Astrocyte (in vitro differentiated cells and primary cell): ENCODE results near the gene PLCL2. TPM values are rescaled to one million over a fixed set of nuclear protein-coding genes. Genes with fewer than 3 reads are reported as not detected.

Source experiments
- DNase-seq: peaks from one replicate; pipeline ENCODE4 v3.0.0-alpha.2; 2010; ENCODE audit warnings: low read depth
- FAIRE-seq: peaks from 2 replicates; lab custom pipeline; 2011; peaks lifted over from hg19 to GRCh38; lab: Jason Lieb, UNC
- H2AFZ ChIP-seq: 2 replicates; pipeline ENCODE4 v1.6.0; 2012; ENCODE audit warnings: low read depth, low read length, inconsistent platforms
- H3K27ac ChIP-seq: 2 replicates; pipeline ENCODE4 v1.5.1; 2011; ENCODE audit warnings: low read depth, low read length, inconsistent platforms
- H3K27me3 ChIP-seq: 2 replicates; pipeline ENCODE4 v1.6.0; 2011; ENCODE audit warnings: low read length, inconsistent platforms; ENCODE audit not compliant: insufficient read depth
- H3K36me3 ChIP-seq: 2 replicates; pipeline ENCODE4 v1.5.1; 2011; ENCODE audit warnings: low read length, inconsistent platforms; ENCODE audit not compliant: insufficient read depth
- H3K4me1 ChIP-seq: 2 replicates; pipeline ENCODE4 v1.5.1; 2011; ENCODE audit warnings: low read length, inconsistent platforms; ENCODE audit not compliant: insufficient read depth
- H3K4me2 ChIP-seq: 2 replicates; pipeline ENCODE4 v1.6.0; 2012; ENCODE audit warnings: low read length, inconsistent platforms
- H3K4me3 ChIP-seq: 2 replicates; pipeline ENCODE4 v1.5.1; 2011; ENCODE audit warnings: low read depth, mild to moderate bottlenecking, low read length, inconsistent platforms; ENCODE audit not compliant: insufficient read depth
- H3K79me2 ChIP-seq: 2 replicates; pipeline ENCODE4 v1.6.0; 2012; ENCODE audit warnings: mild to moderate bottlenecking, low read length, inconsistent platforms; ENCODE audit not compliant: insufficient read depth
- H3K9ac ChIP-seq: 2 replicates; pipeline ENCODE4 v1.6.0; 2012; ENCODE audit warnings: mild to moderate bottlenecking, low read length, inconsistent platforms
- H3K9me3 ChIP-seq: 2 replicates; pipeline ENCODE4 v1.5.1; 2012; ENCODE audit warnings: low read depth, mild to moderate bottlenecking, low read length, inconsistent platforms; ENCODE audit not compliant: insufficient read depth
- H4K20me1 ChIP-seq: 2 replicates; pipeline ENCODE4 v1.6.0; 2012; ENCODE audit warnings: low read length, inconsistent platforms; ENCODE audit not compliant: insufficient read depth
- H3K27ac Mint-ChIP-seq: one replicate; pipeline ENCODE4 v1.8.0; 2021; ENCODE audit warnings: mild to moderate bottlenecking, mixed read lengths; ENCODE audit not compliant: unreplicated experiment
- H3K27me3 Mint-ChIP-seq: one replicate; pipeline ENCODE4 v1.8.0; 2021; ENCODE audit warnings: low read depth, mixed read lengths; ENCODE audit not compliant: unreplicated experiment
- H3K36me3 Mint-ChIP-seq: one replicate; pipeline ENCODE4 v1.8.0; 2021; ENCODE audit warnings: low read depth, mixed read lengths; ENCODE audit not compliant: unreplicated experiment
- H3K4me1 Mint-ChIP-seq: one replicate; pipeline ENCODE4 v1.8.0; 2021; ENCODE audit warnings: low read depth, mixed read lengths; ENCODE audit not compliant: unreplicated experiment
- H3K4me3 Mint-ChIP-seq: one replicate; pipeline ENCODE4 v1.8.0; 2021; ENCODE audit warnings: mild to moderate bottlenecking, moderate library complexity, mixed read lengths; ENCODE audit not compliant: unreplicated experiment
- H3K9me3 Mint-ChIP-seq: one replicate; pipeline ENCODE4 v1.8.0; 2021; ENCODE audit warnings: mild to moderate bottlenecking, mixed read lengths; ENCODE audit not compliant: unreplicated experiment
- EZH2 ChIP-seq: IDR thresholded peaks from 2 replicates; pipeline ENCODE4 v1.6.1; 2012; ENCODE audit warnings: mild to moderate bottlenecking, low read length, inconsistent platforms; ENCODE audit not compliant: insufficient read depth
- total RNA-seq: library from RNA; stranded (reverse); gene quantifications from 2 replicates; pipeline ENCODE4 v1.2.1, GENCODE V29; 2021
- TF ChIP-seq, protein P1 (sequence below): IDR thresholded peaks from 2 replicates; pipeline ENCODE4 v1.5.1; 2011; ENCODE audit warnings: low read depth, mild to moderate bottlenecking, inconsistent platforms, low read length, moderate library complexity; ENCODE audit not compliant: insufficient read depth

Gene PLCL2
- total RNA-seq, 1 donor from 2014 or later, result 3.9 TPM

GRCh38 chr3:16982460-16982859, 97.7 kb downstream of the PLCL2 start:
- Histone ChIP-seq H3K36me3 (no peaks in the 10 kb centered on the region), H3K27ac (no peak overlapping the region), H3K4me2 (no peak overlapping the region), H3K4me1 (peaks cover 3% of the 10 kb centered on the region), H3K9me3 (no peaks in the 10 kb centered on the region), H2AFZ (no peak overlapping the region), H3K27me3 (no peaks in the 10 kb centered on the region), H3K4me3 (no peak overlapping the region), H4K20me1 (peaks cover 3% of the 10 kb centered on the region), H3K79me2 (no peaks in the 10 kb centered on the region), H3K9ac (no peak overlapping the region)
- Mint-ChIP-seq H3K9me3 (no peaks in the 10 kb centered on the region), H3K4me1 (peaks cover under 1% of the 10 kb centered on the region), H3K27me3 (no peaks in the 10 kb centered on the region), H3K4me3 (no peak overlapping the region), H3K27ac (no peak overlapping the region), H3K36me3 (no peaks in the 10 kb centered on the region)
- no peak for TF ChIP-seq EZH2
- TF ChIP-seq, protein P1, sequence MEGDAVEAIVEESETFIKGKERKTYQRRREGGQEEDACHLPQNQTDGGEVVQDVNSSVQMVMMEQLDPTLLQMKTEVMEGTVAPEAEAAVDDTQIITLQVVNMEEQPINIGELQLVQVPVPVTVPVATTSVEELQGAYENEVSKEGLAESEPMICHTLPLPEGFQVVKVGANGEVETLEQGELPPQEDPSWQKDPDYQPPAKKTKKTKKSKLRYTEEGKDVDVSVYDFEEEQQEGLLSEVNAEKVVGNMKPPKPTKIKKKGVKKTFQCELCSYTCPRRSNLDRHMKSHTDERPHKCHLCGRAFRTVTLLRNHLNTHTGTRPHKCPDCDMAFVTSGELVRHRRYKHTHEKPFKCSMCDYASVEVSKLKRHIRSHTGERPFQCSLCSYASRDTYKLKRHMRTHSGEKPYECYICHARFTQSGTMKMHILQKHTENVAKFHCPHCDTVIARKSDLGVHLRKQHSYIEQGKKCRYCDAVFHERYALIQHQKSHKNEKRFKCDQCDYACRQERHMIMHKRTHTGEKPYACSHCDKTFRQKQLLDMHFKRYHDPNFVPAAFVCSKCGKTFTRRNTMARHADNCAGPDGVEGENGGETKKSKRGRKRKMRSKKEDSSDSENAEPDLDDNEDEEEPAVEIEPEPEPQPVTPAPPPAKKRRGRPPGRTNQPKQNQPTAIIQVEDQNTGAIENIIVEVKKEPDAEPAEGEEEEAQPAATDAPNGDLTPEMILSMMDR, result no peak
- DNase-seq (no peak), FAIRE-seq (no peak)

DNA sequence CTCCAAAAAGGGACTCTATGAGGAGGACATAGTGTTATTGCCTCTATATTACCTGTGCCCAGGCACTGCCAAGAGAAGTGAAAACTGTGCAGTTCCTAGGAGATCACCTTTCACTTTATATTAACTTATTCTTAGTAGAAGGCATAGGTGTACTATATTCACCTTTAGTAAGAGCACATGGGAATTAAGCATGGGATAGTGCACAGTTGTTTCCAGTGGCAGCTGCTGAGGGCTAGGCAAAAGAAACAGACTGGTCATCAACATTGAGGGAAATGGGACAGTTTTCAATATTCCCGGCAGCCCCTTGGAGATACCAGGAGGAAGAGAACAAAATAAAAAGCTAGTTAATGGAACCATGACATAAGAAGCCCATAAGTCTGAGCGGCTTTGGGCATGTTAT, 100.9 kb downstream of the PLCL2 start:
- Mint-ChIP-seq H3K27me3 (no peaks in the 10 kb centered on the region), H3K27ac (no peak overlapping the region), H3K4me3 (no peak overlapping the region), H3K4me1 (no peaks in the 10 kb centered on the region), H3K36me3 (no peaks in the 10 kb centered on the region), H3K9me3 (no peaks in the 10 kb centered on the region)
- no peak overlapping the region for H3K9ac ChIP-seq
- H2AFZ ChIP-seq, result no peak overlapping the region
- H3K4me1 ChIP-seq, result no peaks in the 10 kb centered on the region
- no peaks in the 10 kb centered on the region for H3K36me3 ChIP-seq
- FAIRE-seq (no peak), DNase-seq (no peak)
- H3K27me3 ChIP-seq, result no peaks in the 10 kb centered on the region
- no peak overlapping the region for H3K27ac ChIP-seq
- no peak overlapping the region for H3K4me2 ChIP-seq
- H3K4me3 ChIP-seq, result no peak overlapping the region
- peaks cover 3% of the 10 kb centered on the region for H4K20me1 ChIP-seq
- H3K9me3 ChIP-seq, result no peaks in the 10 kb centered on the region
- TF ChIP-seq, protein P1, result no peak
- no peak for TF ChIP-seq EZH2
- no peaks in the 10 kb centered on the region for H3K79me2 ChIP-seq

DNA sequence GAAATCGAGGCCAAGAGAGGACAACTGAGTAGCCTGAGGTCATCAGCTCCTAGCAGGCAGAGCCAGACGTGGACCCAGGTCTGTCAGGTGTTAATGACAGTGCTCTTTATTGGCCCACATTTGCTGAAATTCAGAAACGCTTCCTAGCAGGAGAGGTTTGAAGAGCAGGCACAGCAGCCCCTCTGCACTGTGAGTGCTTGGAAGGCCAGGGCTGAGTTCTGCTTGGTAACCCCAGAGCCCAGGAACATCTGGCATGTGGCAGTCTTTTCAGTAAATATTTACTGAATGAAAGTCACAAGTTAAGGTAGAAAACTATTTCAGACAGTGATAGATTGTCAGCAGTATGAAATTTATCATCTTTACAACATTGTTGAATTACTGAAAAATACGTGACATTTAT, 102.4 kb downstream of the PLCL2 start:
- H3K27ac ChIP-seq, result no peak overlapping the region
- H3K4me3 ChIP-seq, result no peak overlapping the region
- Mint-ChIP-seq H3K27me3 (no peaks in the 10 kb centered on the region), H3K4me3 (no peak overlapping the region), H3K27ac (no peak overlapping the region), H3K4me1 (no peaks in the 10 kb centered on the region), H3K36me3 (no peaks in the 10 kb centered on the region), H3K9me3 (no peaks in the 10 kb centered on the region)
- no peaks in the 10 kb centered on the region for H3K9me3 ChIP-seq
- H3K4me1 ChIP-seq, result no peaks in the 10 kb centered on the region
- H2AFZ ChIP-seq, result no peak overlapping the region
- H3K9ac ChIP-seq, result no peak overlapping the region
- peaks cover 3% of the 10 kb centered on the region for H4K20me1 ChIP-seq
- H3K79me2 ChIP-seq, result no peaks in the 10 kb centered on the region
- no peaks in the 10 kb centered on the region for H3K36me3 ChIP-seq
- H3K27me3 ChIP-seq, result no peaks in the 10 kb centered on the region
- no peak for FAIRE-seq
- no peak overlapping the region for H3K4me2 ChIP-seq
- no peak for DNase-seq
- TF ChIP-seq, protein P1, result no peak
- no peak for TF ChIP-seq EZH2
